CD4-positive, alpha-beta T cell treated with Interleukin-4 for 4 hours (primary cell): Measurements from ENCODE around the gene CHCT1.

Source experiments
- DNase-seq: peaks from one replicate; pipeline ENCODE4 v3.0.0-alpha.2; 2020

Gene CHCT1

GRCh38 chr17:60443713-60444112, 21.4 kb downstream of the CHCT1 start:
- DNase-seq, result no peak

GRCh38 chr17:60445144-60445543, 22.9 kb downstream of the CHCT1 start:
- no peak for DNase-seq

GRCh38 chr17:60447375-60447774, 25.1 kb downstream of the CHCT1 start:
- DNase-seq, result no peak

- DNase-seq, result no peak
These were observed 28.8 kb downstream of the CHCT1 start for GRCh38 chr17:60451071-60451470.

GRCh38 chr17:60451965-60452364, 29.7 kb downstream of the CHCT1 start:
- no peak for DNase-seq

GRCh38 chr17:60455378-60455777, 33.1 kb downstream of the CHCT1 start:
- no peak for DNase-seq

- no peak for DNase-seq
These were observed 34.9 kb downstream of the CHCT1 start for GRCh38 chr17:60457148-60457547.

- DNase-seq, result no peak
These were observed 39.3 kb downstream of the CHCT1 start for GRCh38 chr17:60461584-60461983.

GRCh38 chr17:60463157-60463835, 41.0 kb downstream of the CHCT1 start:
- DNase-seq, result no peak

GRCh38 chr17:60464343-60464742, 42.1 kb downstream of the CHCT1 start:
- no peak for DNase-seq

- DNase-seq, result no peak
These were observed 46.1 kb downstream of the CHCT1 start for GRCh38 chr17:60468371-60468770.

GRCh38 chr17:60471451-60471850, 49.2 kb downstream of the CHCT1 start:
- DNase-seq, result no peak

- no peak for DNase-seq
These were observed 50.2 kb downstream of the CHCT1 start for GRCh38 chr17:60472449-60472848.

- DNase-seq, result no peak
These were observed 51.5 kb downstream of the CHCT1 start for GRCh38 chr17:60473788-60474187.
